CD4-positive, CD25-positive, alpha-beta regulatory T cell (primary cell): ENCODE data around the gene ZKSCAN1. TPM values are rescaled to one million over a fixed set of nuclear protein-coding genes. Genes with fewer than 3 reads are reported as not detected.

Source experiments
- ATAC-seq, 2 donors: fragments of 150-1000 bp; cut with Tn5 transposase; one replicate each; pipeline ENCODE4 v1.10.0; 2021; ENCODE audit warnings: low read depth in 2 of 2, moderate number of reproducible peaks in 2 of 2, moderate library complexity in 1 of 2
- DNase-seq, 3 donors: peaks; one replicate each; pipeline versions ENCODE4 v3.0.0 to v3.0.0-alpha.2; 2012 to 2022; ENCODE audit warnings: mixed read lengths in 1 of 3
- H3K27ac ChIP-seq: one replicate; pipeline ENCODE4 v1.7.0; 2013; ENCODE audit warnings: mild to moderate bottlenecking, low read length; ENCODE audit not compliant: insufficient read depth, poor library complexity, severe bottlenecking
- H3K27me3 ChIP-seq: one replicate; pipeline ENCODE4 v1.7.0; 2013; ENCODE audit warnings: low read length; ENCODE audit not compliant: control insufficient read depth, insufficient read depth
- H3K36me3 ChIP-seq: one replicate; pipeline ENCODE4 v1.7.0; 2013; ENCODE audit warnings: mild to moderate bottlenecking, low read length, moderate library complexity; ENCODE audit not compliant: control insufficient read depth, insufficient read depth
- H3K4me1 ChIP-seq: 2 replicates; pipeline ENCODE4 v1.7.0; 2013; ENCODE audit warnings: mild to moderate bottlenecking, low read length; ENCODE audit not compliant: insufficient read depth, control insufficient read depth, poor library complexity, severe bottlenecking
- H3K4me3 ChIP-seq: one replicate; pipeline ENCODE4 v1.7.0; 2013; ENCODE audit warnings: low read depth, mild to moderate bottlenecking, low read length, moderate library complexity
- H3K9me3 ChIP-seq, 2 experiments: 1 replicate in 1 of 2; 2 replicates in 1 of 2; pipeline ENCODE4 v1.7.0; 2013; ENCODE audit warnings: low read length in 2 of 2, mild to moderate bottlenecking in 1 of 2, moderate library complexity in 1 of 2; ENCODE audit not compliant: control insufficient read depth in 2 of 2
- H3K27ac Mint-ChIP-seq, 3 donors: one replicate each; pipeline ENCODE4 v1.8.0; 2020 to 2022; ENCODE audit warnings: mild to moderate bottlenecking in 3 of 3, mixed read lengths in 3 of 3, moderate library complexity in 2 of 3
- H3K27me3 Mint-ChIP-seq: one replicate; pipeline ENCODE4 v1.8.0; 2022; ENCODE audit warnings: mild to moderate bottlenecking, mixed read lengths
- H3K36me3 Mint-ChIP-seq: one replicate; pipeline ENCODE4 v1.8.0; 2020; ENCODE audit warnings: mixed read lengths
- H3K4me1 Mint-ChIP-seq, 4 donors: one replicate each; pipeline ENCODE4 v1.8.0; 2020 to 2022; ENCODE audit warnings: mixed read lengths in 4 of 4, mild to moderate bottlenecking in 1 of 4
- H3K4me3 Mint-ChIP-seq, 4 donors: one replicate each; pipeline ENCODE4 v1.8.0; 2020 to 2022; ENCODE audit warnings: mild to moderate bottlenecking in 4 of 4, mixed read lengths in 4 of 4, moderate library complexity in 3 of 4
- H3K9me3 Mint-ChIP-seq, 7 donors: one replicate each; pipeline ENCODE4 v1.8.0; 2020 to 2022; ENCODE audit warnings: mixed read lengths in 7 of 7, mild to moderate bottlenecking in 3 of 7, moderate library complexity in 2 of 7
- polyA plus RNA-seq, 4 donors: library from polyadenylated mRNA; unstranded; fragments of 300-500 nt; fragmentation: Illumina TruSeq; gene quantifications; one replicate each; pipeline ENCODE4 v1.2.3, GENCODE V29; 2021
- total RNA-seq: library from RNA; stranded (reverse); gene quantifications from one replicate; pipeline ENCODE4 v1.2.3, GENCODE V29; 2022

Gene ZKSCAN1
- total and polyA plus RNA-seq, 5 donors from 2014 or later, result 21.6 to 57.8 (median 27.2) TPM

GRCh38 chr7:100044718-100045117, 29.3 kb downstream of the ZKSCAN1 start:
- no peaks in the 10 kb centered on the region for H3K36me3 Mint-ChIP-seq
- Histone ChIP-seq H3K27me3 (no peaks in the 10 kb centered on the region), H3K9me3 (no peaks in the 10 kb centered on the region), H3K36me3 (no peaks in the 10 kb centered on the region), H3K4me1 (peaks cover 4% of the 10 kb centered on the region), H3K27ac (no peak overlapping the region), H3K4me3 (no peak overlapping the region)
- H3K9me3 Mint-ChIP-seq, result peaks cover 0 to 2% (median 0%) of the 10 kb centered on the region in 7 donors
- H3K4me3 Mint-ChIP-seq, result peak overlapping the region in 2 of 4 donors; percentile 31 to 61
- no peak for ATAC-seq
- peaks cover 11% of the 10 kb centered on the region for H3K27me3 Mint-ChIP-seq
- peak overlapping the region in 1 of 3 donors; percentile 47 for H3K27ac Mint-ChIP-seq
- peaks cover 0 to 28% (median 11%) of the 10 kb centered on the region in 4 donors for H3K4me1 Mint-ChIP-seq
- DNase-seq, result peak in 1 of 3 donors; percentile 17

- Histone ChIP-seq H3K36me3 (no peaks in the 10 kb centered on the region), H3K27me3 (no peaks in the 10 kb centered on the region), H3K4me3 (peak overlapping the region; percentile 91), H3K9me3 (no peaks in the 10 kb centered on the region), H3K4me1 (peaks cover 10% of the 10 kb centered on the region), H3K27ac (no peak overlapping the region)
- peak overlapping the region; percentile 80 to 98 (median 94) for H3K4me3 Mint-ChIP-seq
- peaks cover 0 to 2% (median 0%) of the 10 kb centered on the region in 7 donors for H3K9me3 Mint-ChIP-seq
- H3K36me3 Mint-ChIP-seq, result no peaks in the 10 kb centered on the region
- H3K4me1 Mint-ChIP-seq, result peaks cover 0 to 31% (median 18%) of the 10 kb centered on the region in 4 donors
- ATAC-seq (no peak), DNase-seq (peak in 1 of 3 donors; percentile 18)
- peak overlapping the region; percentile 75 to 97 (median 96) for H3K27ac Mint-ChIP-seq
- peaks cover 14% of the 10 kb centered on the region for H3K27me3 Mint-ChIP-seq
Measured at GRCh38 chr7:100048680-100049079, 33.3 kb downstream of the ZKSCAN1 start.

GRCh38 chr7:100049441-100050291, 34.3 kb downstream of the ZKSCAN1 start, which contains the start of gene ZSCAN21:
Gene ZSCAN21, plus strand, starts transcription at chr7:100049774. Its CDS starts 7,233 bp downstream, at chr7:100057007.
- Histone ChIP-seq H3K27ac (peak within 1 kb of the TSS; percentile 87), H3K27me3 (no peaks in the 10 kb centered on the region), H3K4me1 (peaks cover 10% of the 10 kb centered on the region), H3K9me3 (no peaks in the 10 kb centered on the region), H3K36me3 (no peaks in the 10 kb centered on the region), H3K4me3 (peak within 1 kb of the TSS; percentile 91)
- DNase-seq, result peak; percentile 76 to 81 (median 80)
- Mint-ChIP-seq H3K4me1 (peaks cover 0 to 31% (median 18%) of the 10 kb centered on the region in 4 donors), H3K36me3 (no peaks in the 10 kb centered on the region), H3K4me3 (peak within 1 kb of the TSS; percentile 93 to 98 (median 94)), H3K9me3 (peaks cover 0 to 2% (median 0%) of the 10 kb centered on the region in 7 donors), H3K27ac (peak within 1 kb of the TSS; percentile 75 to 97 (median 97)), H3K27me3 (peaks cover 14% of the 10 kb centered on the region)
- ATAC-seq, result peak; percentile 88 to 90

GRCh38 chr7:100051611-100052010, 36.2 kb downstream of the ZKSCAN1 start:
- H3K27ac Mint-ChIP-seq, result peak overlapping the region in 1 of 3 donors; percentile 78
- no peaks in the 10 kb centered on the region for H3K36me3 Mint-ChIP-seq

GRCh38 chr7:100053215-100053614, 37.8 kb downstream of the ZKSCAN1 start:
- H3K9me3 Mint-ChIP-seq, result peaks cover 0 to 2% (median 0%) of the 10 kb centered on the region in 7 donors
- peak overlapping the region in 1 of 4 donors; percentile 75 for H3K4me3 Mint-ChIP-seq
- Histone ChIP-seq H3K4me3 (no peak overlapping the region), H3K36me3 (peaks cover 5% of the 10 kb centered on the region), H3K4me1 (peaks cover 10% of the 10 kb centered on the region), H3K9me3 (no peaks in the 10 kb centered on the region), H3K27me3 (no peaks in the 10 kb centered on the region), H3K27ac (no peak overlapping the region)
- H3K27ac Mint-ChIP-seq, result no peak overlapping the region
- peaks cover 6% of the 10 kb centered on the region for H3K27me3 Mint-ChIP-seq
- H3K4me1 Mint-ChIP-seq, result peaks cover 0 to 31% (median 17%) of the 10 kb centered on the region in 4 donors
- peaks cover 5% of the 10 kb centered on the region for H3K36me3 Mint-ChIP-seq
- peak in 2 of 3 donors; percentile 46 to 59 for DNase-seq
- ATAC-seq, result no peak

More at GRCh38 chr7:100051611-100052010, 36.2 kb downstream of the ZKSCAN1 start:
- H3K4me3 Mint-ChIP-seq, result peak overlapping the region; percentile 29 to 77 (median 58)
- ATAC-seq (no peak), DNase-seq (no peak)
- H3K9me3 ChIP-seq, result no peaks in the 10 kb centered on the region
- H3K4me3 ChIP-seq, result no peak overlapping the region
- H3K9me3 Mint-ChIP-seq, result peaks cover 0 to 2% (median 0%) of the 10 kb centered on the region in 7 donors
- H3K27ac ChIP-seq, result no peak overlapping the region
- peaks cover 0 to 31% (median 17%) of the 10 kb centered on the region in 4 donors for H3K4me1 Mint-ChIP-seq
- peaks cover 10% of the 10 kb centered on the region for H3K4me1 ChIP-seq
- H3K27me3 ChIP-seq, result no peaks in the 10 kb centered on the region
- peaks cover 10% of the 10 kb centered on the region for H3K27me3 Mint-ChIP-seq
- no peaks in the 10 kb centered on the region for H3K36me3 ChIP-seq

DNA sequence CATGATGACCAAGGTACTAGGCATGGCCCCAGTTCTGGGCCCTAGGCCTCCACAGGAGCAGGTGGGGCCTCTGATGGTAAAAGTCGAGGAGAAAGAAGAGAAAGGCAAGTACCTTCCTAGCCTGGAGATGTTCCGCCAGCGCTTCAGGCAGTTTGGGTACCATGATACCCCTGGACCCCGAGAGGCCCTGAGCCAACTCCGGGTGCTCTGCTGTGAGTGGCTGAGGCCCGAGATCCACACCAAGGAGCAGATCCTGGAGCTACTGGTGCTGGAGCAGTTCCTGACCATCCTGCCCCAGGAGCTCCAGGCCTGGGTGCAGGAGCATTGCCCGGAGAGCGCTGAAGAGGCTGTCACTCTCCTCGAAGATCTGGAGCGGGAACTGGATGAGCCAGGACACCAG, 41.6 kb downstream of the ZKSCAN1 start:
- Histone ChIP-seq H3K4me3 (no peak overlapping the region), H3K4me1 (no peaks in the 10 kb centered on the region), H3K27me3 (no peaks in the 10 kb centered on the region), H3K36me3 (peaks cover 5% of the 10 kb centered on the region), H3K9me3 (no peaks in the 10 kb centered on the region), H3K27ac (no peak overlapping the region)
- H3K27me3 Mint-ChIP-seq, result no peaks in the 10 kb centered on the region
- no peak overlapping the region for H3K27ac Mint-ChIP-seq
- no peak overlapping the region for H3K4me3 Mint-ChIP-seq
- no peaks in the 10 kb centered on the region for H3K9me3 Mint-ChIP-seq
- H3K36me3 Mint-ChIP-seq, result peaks cover 17% of the 10 kb centered on the region
- ATAC-seq (no peak), DNase-seq (no peak)
- H3K4me1 Mint-ChIP-seq, result peaks cover 0 to 6% (median 1%) of the 10 kb centered on the region in 4 donors

DNA sequence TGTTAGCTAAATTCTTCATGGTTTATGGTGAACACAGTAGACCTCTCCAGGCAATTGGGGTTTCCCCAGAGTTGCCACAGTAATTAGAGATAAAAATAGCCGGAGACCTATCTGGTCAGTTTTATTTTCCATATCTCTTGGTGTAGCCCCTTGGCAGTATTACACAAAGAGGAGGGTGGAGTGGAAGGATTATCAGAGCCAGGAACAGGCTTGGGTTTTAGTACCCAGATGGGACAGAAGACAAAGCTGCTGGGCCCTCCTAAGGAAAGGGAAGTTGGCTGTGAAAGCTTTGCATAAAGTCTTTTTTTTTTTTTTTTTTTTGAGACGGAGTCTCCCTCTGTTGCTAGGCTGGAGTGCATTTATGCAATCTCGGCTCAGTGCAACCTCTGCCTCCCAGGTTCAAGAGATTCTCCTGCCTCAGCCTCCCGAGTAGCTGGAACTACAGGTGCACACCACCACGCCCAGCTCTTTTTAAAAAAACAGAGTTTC, 43.9 kb downstream of the ZKSCAN1 start:
- Histone ChIP-seq H3K27me3 (no peaks in the 10 kb centered on the region), H3K4me1 (no peaks in the 10 kb centered on the region), H3K27ac (no peak overlapping the region), H3K36me3 (peaks cover 12% of the 10 kb centered on the region), H3K4me3 (no peak overlapping the region), H3K9me3 (no peaks in the 10 kb centered on the region)
- DNase-seq (no peak), ATAC-seq (no peak)
- H3K9me3 Mint-ChIP-seq, result no peaks in the 10 kb centered on the region
- H3K27me3 Mint-ChIP-seq, result no peaks in the 10 kb centered on the region
- peaks cover 26% of the 10 kb centered on the region for H3K36me3 Mint-ChIP-seq
- no peaks in the 10 kb centered on the region for H3K4me1 Mint-ChIP-seq
- no peak overlapping the region for H3K27ac Mint-ChIP-seq
- no peak overlapping the region for H3K4me3 Mint-ChIP-seq
